ENCODE measurements around the gene NCEH1.

- TF ChIP-seq GABPA (IDR thresholded peaks at IDR 0.05; ENCODE audit: low read depth) (no peak), MEF2A (IDR thresholded peaks at IDR 0.05; ENCODE audit: borderline replicate concordance, low read depth) (peak; percentile 38; the same call in 1 of the 2 replicates), CTCF (IDR thresholded peaks at IDR 0.05) (no peak), CHD2 (IDR thresholded peaks at IDR 0.05; ENCODE audit: low read length, partially characterized antibody) (no peak), JUND (IDR thresholded peaks at IDR 0.05) (peak; percentile 47), REST (IDR thresholded peaks at IDR 0.05; ENCODE audit: low read depth, low read length) (no peak), ELF1 (IDR thresholded peaks at IDR 0.05) (no peak)
Measured at GRCh38 chr3:172606021-172606420, 104.8 kb downstream of the NCEH1 start.
